ENCODE results near the gene BMPER. TPM values are rescaled to one million over a fixed set of nuclear protein-coding genes. Genes with fewer than 3 reads are reported as not detected.

The BMPER gene
- total and polyA plus RNA-seq, 10 of the 15 experiments (the other 5 are each of a cell fraction or from before 2014, with no cell fraction given), result 0.02 to 0.08 TPM; not detected in 8

DNA sequence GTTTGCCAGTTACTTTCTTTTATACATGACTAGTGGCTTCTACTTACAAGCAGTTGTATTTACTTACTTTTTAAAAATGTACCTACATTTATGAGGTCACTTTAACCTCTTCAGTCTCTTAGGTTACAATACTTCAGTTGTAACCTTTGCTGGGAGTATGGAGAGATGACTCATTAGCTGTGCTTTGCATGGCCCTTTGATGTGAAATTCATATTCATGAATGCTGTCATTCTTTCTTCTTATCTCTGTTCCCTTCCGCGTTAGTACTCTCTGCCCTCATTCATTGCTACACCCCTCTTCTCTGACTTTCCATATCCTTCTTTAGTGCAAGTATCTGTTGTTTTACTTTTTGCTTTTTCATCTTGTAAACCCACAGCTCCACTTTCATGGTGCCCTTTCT lies 164.3 kb downstream of the BMPER start (continued):
- TF ChIP-seq, protein P1, sequence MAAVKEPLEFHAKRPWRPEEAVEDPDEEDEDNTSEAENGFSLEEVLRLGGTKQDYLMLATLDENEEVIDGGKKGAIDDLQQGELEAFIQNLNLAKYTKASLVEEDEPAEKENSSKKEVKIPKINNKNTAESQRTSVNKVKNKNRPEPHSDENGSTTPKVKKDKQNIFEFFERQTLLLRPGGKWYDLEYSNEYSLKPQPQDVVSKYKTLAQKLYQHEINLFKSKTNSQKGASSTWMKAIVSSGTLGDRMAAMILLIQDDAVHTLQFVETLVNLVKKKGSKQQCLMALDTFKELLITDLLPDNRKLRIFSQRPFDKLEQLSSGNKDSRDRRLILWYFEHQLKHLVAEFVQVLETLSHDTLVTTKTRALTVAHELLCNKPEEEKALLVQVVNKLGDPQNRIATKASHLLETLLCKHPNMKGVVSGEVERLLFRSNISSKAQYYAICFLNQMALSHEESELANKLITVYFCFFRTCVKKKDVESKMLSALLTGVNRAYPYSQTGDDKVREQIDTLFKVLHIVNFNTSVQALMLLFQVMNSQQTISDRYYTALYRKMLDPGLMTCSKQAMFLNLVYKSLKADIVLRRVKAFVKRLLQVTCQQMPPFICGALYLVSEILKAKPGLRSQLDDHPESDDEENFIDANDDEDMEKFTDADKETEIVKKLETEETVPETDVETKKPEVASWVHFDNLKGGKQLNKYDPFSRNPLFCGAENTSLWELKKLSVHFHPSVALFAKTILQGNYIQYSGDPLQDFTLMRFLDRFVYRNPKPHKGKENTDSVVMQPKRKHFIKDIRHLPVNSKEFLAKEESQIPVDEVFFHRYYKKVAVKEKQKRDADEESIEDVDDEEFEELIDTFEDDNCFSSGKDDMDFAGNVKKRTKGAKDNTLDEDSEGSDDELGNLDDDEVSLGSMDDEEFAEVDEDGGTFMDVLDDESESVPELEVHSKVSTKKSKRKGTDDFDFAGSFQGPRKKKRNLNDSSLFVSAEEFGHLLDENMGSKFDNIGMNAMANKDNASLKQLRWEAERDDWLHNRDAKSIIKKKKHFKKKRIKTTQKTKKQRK (IDR thresholded peaks at IDR 0.05; ENCODE audit: low read depth, low read length), result no peak
- no peak for TF ChIP-seq STAT1 (conservative IDR thresholded peaks at IDR 0.05)

DNA sequence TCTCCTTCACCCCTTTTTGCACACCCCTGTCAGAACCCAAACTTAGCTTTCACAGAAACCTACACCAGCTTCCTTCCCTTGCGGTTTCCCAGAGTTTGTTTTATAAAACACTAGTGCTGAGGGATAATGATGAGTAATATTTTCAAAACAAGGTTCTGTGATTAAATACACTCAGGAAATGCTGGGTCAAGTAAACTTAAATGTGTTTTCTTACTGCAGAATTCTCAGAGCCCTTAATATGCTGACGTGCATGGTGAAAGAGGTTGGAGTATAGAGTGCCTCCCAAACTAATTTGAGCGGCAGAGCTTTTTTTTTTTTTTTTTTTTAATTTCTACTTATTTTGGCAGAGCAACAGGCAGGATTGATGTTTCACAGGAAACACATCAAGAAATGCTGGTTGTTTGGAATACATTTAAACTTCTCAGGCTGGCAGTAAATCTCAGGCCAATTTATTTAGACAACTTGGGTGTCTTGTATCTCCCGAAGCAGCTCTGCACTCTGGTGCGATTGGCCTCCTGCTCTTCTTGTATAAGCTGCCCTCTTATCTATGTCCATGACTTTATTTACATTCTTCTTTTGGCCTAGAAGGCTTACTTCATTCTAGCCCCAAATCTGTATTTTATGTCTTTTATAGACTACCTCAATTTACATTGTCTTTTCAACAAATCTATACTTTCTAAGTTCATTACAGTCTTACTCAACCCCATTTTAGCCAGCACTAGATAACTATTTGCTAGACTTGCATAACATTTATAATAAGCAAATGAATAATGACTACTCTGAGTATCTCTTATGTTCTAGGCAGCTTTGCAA lies 165.4 kb downstream of the BMPER start:
- intact Hi-C loops (cut with micrococcal nuclease; ENCODE audit: unreplicated experiment), result no loop called here
- FAIRE-seq (no peak), DNase-seq (ENCODE audit: low read depth, low spot score) (no peak), ATAC-seq (no peak)
- no peak overlapping the region for H3K4me2 ChIP-seq (ENCODE audit: control insufficient read depth, insufficient read depth)
- no peak overlapping the region for H2AFZ ChIP-seq (ENCODE audit: control insufficient read depth, low read depth, low read length)
- in situ Hi-C loops (cut with MboI), result no loop called here
- no peaks in the 10 kb centered on the region for H3K4me1 ChIP-seq (ENCODE audit: control insufficient read depth, insufficient read depth, low read length)
- no TSS peak for BruUV-seq (replicated peaks)
- H3K36me3 ChIP-seq (ENCODE audit: control insufficient read depth in 2 of 2, insufficient read depth in 2 of 2, low read length in 1 of 2), result no peaks in the 10 kb centered on the region
- H3K9me3 ChIP-seq (replicated peaks; ENCODE audit: control insufficient read depth, insufficient read depth, low read length), result no peaks in the 10 kb centered on the region
- H3K27me3 ChIP-seq (replicated peaks in 1 of 2; ENCODE audit: control insufficient read depth in 2 of 2, insufficient read depth in 2 of 2, low read length in 1 of 2), result no peaks in the 10 kb centered on the region
- POLR2A ChIA-PET, result interaction anchor here (0.6 kb wide), 1 partner anchor 74 kb away, joined by 5 read pairs; no protein-coding TSS in a partner anchor
- H3K4me3 ChIP-seq, result no peak overlapping the region
- SMC1A ChIA-PET (ENCODE audit: uncharacterized antibody, unreplicated experiment), result no interaction called here
- no peaks in the 10 kb centered on the region for H4K20me1 ChIP-seq (ENCODE audit: control insufficient read depth, insufficient read depth)
- WGBS (ENCODE audit: insufficient coverage, insufficient replicate concordance, low lambda C conversion rate, missing lambda C conversion rate), result 45% methylated on average over 5 of the region's 5 CpGs
- CTCF ChIA-PET, result interaction anchor here (0.7 to 0.8 kb wide), 2 partner anchors 10 to 11 kb away, joined by 3 read pairs; no protein-coding TSS in a partner anchor
- H3K9ac ChIP-seq (ENCODE audit: control insufficient read depth, insufficient read depth, low read length), result no peak overlapping the region
- no peak for TF ChIP-seq SP1 (IDR thresholded peaks at IDR 0.05; ENCODE audit: low read depth, low read length)
- no peak overlapping the region for H3K27ac ChIP-seq (ENCODE audit: control insufficient read depth, insufficient read depth)
- no peaks in the 10 kb centered on the region for H3K79me2 ChIP-seq (ENCODE audit: control insufficient read depth, insufficient read depth, low read length)
- RAD21 ChIA-PET (ENCODE audit: unreplicated experiment), result no interaction called here
